SK-N-MC (cell line): Measurements from ENCODE around the gene ZNF862.

ENCODE experiments used
- EZH2 ChIP-seq: fragments of 200-600 bp; sonication (generic); IDR thresholded peaks from one replicate; pipeline ENCODE4 v1.6.1; 2017; ENCODE audit warnings: antibody characterized with exemption
- FOXP2 ChIP-seq: optimal IDR thresholded peaks from 2 replicates; pipeline ENCODE3; 2011; ENCODE audit warnings: mild to moderate bottlenecking, moderate library complexity; ENCODE audit not compliant: insufficient read depth; ENCODE audit errors: extremely low read length, control extremely low read depth
- POLR2AphosphoS5 ChIP-seq: IDR thresholded peaks from 2 replicates; pipeline ENCODE4 v1.6.1; 2012; ENCODE audit warnings: mild to moderate bottlenecking, low read depth, low read length, borderline replicate concordance

GRCh38 chr7:149866779-149867447 is 28.7 kb downstream of the ZNF862 start:
- TF ChIP-seq EZH2: no peak
- no peak for TF ChIP-seq POLR2AphosphoS5
- TF ChIP-seq FOXP2: no peak
